CD4-positive, alpha-beta T cell (primary cell): ENCODE measurements around the gene PISD. TPM values are rescaled to one million over a fixed set of nuclear protein-coding genes. Genes with fewer than 3 reads are reported as not detected.

Source experiments
- ATAC-seq: fragments of 200-7000 bp; cut with Tn5 transposase; one replicate; pipeline ENCODE4 v1.10.0; 2022; ENCODE audit warnings: mild to moderate bottlenecking; ENCODE audit not compliant: poor library complexity
- CTCF ChIA-PET: fragments of 350-600 bp; sonication (Branson Sonifier 250); formaldehyde crosslinking; loops from one replicate; lab custom pipeline; 2021; ENCODE audit warnings: antibody characterized with exemption, inconsistent platforms; lab: Charles Lee
- POLR2A ChIA-PET: fragments of 350-600 bp; sonication (Branson Sonifier 250); formaldehyde crosslinking; loops from one replicate; lab custom pipeline; 2021; ENCODE audit warnings: antibody characterized with exemption, inconsistent platforms; lab: Charles Lee
- DNase-seq, 14 experiments: peaks; one replicate each; pipeline ENCODE4 v3.0.0-alpha.2; 2013 to 2020; ENCODE audit warnings: mixed read lengths in 2 of 14
- H3K27ac ChIP-seq, 2 donors: one replicate each; pipeline versions ENCODE4 v1.5.1 to v1.7.0; 2013; ENCODE audit warnings: low read length in 2 of 2, low read depth in 1 of 2, mild to moderate bottlenecking in 1 of 2
- H3K27me3 ChIP-seq, 2 experiments: 1 replicate in 1 of 2; 2 replicates in 1 of 2; pipeline versions ENCODE4 v1.6.1 to v1.7.0; 2013; ENCODE audit warnings: low read length in 2 of 2, control low read depth in 1 of 2, mild to moderate bottlenecking in 1 of 2, moderate library complexity in 1 of 2; ENCODE audit not compliant: insufficient read depth in 2 of 2, control insufficient read depth in 1 of 2
- H3K36me3 ChIP-seq: one replicate; pipeline ENCODE4 v1.6.1; 2013; ENCODE audit warnings: low read length, control low read depth; ENCODE audit not compliant: insufficient read depth
- H3K4me1 ChIP-seq: one replicate; pipeline ENCODE4 v1.6.1; 2013; ENCODE audit warnings: low read length, control low read depth; ENCODE audit not compliant: insufficient read depth
- H3K4me3 ChIP-seq: one replicate; pipeline ENCODE4 v1.5.1; 2013; ENCODE audit warnings: mild to moderate bottlenecking, low read length, moderate library complexity
- H3K9me3 ChIP-seq, 2 experiments: 1 replicate in 1 of 2; 2 replicates in 1 of 2; pipeline versions ENCODE4 v1.6.1 to v1.7.0; 2013; ENCODE audit warnings: low read length in 2 of 2, mild to moderate bottlenecking in 2 of 2, control low read depth in 1 of 2, moderate library complexity in 1 of 2; ENCODE audit not compliant: control insufficient read depth in 1 of 2, insufficient read depth in 1 of 2
- H3K27ac Mint-ChIP-seq: one replicate; pipeline ENCODE4 v1.8.0; 2020; ENCODE audit warnings: mixed read lengths
- H3K27me3 Mint-ChIP-seq: one replicate; pipeline ENCODE4 v1.8.0; 2021; ENCODE audit warnings: mixed read lengths
- H3K36me3 Mint-ChIP-seq: one replicate; pipeline ENCODE4 v1.8.0; 2021; ENCODE audit warnings: low read depth, mixed read lengths
- H3K4me1 Mint-ChIP-seq: one replicate; pipeline ENCODE4 v1.8.0; 2021; ENCODE audit warnings: low read depth, mixed read lengths
- H3K4me3 Mint-ChIP-seq: one replicate; pipeline ENCODE4 v1.8.0; 2020; ENCODE audit warnings: mild to moderate bottlenecking, mixed read lengths
- H3K9me3 Mint-ChIP-seq: one replicate; pipeline ENCODE4 v1.8.0; 2020; ENCODE audit warnings: mixed read lengths
- intact Hi-C, 2 experiments: fragments of 100-400 bp; cut with DNase I in 1 of 2; cut with micrococcal nuclease in 1 of 2; formaldehyde crosslinking; loops; one replicate each; pipeline versions ENCODE4 v1.15.1 to v1.9.0; 2023 to 2025; cut with DNase I, micrococcal nuclease
- total RNA-seq, 174 experiments: library from RNA in 2 of 174; stranded (reverse) in 2 of 174; gene quantifications; one replicate each; pipeline ENCODE4 v1.2.3 and lab custom pipeline; 2021 to 2026
- TF ChIP-seq, protein P1 (sequence below): fragments of 200-600 bp; IDR thresholded peaks from one replicate; pipeline ENCODE4 v1.8.0; 2022; ENCODE audit warnings: antibody characterized with exemption, mild to moderate bottlenecking

Gene PISD
- total RNA-seq, 2 experiments from 2014 or later: 23.4 to 25.3 TPM

DNA sequence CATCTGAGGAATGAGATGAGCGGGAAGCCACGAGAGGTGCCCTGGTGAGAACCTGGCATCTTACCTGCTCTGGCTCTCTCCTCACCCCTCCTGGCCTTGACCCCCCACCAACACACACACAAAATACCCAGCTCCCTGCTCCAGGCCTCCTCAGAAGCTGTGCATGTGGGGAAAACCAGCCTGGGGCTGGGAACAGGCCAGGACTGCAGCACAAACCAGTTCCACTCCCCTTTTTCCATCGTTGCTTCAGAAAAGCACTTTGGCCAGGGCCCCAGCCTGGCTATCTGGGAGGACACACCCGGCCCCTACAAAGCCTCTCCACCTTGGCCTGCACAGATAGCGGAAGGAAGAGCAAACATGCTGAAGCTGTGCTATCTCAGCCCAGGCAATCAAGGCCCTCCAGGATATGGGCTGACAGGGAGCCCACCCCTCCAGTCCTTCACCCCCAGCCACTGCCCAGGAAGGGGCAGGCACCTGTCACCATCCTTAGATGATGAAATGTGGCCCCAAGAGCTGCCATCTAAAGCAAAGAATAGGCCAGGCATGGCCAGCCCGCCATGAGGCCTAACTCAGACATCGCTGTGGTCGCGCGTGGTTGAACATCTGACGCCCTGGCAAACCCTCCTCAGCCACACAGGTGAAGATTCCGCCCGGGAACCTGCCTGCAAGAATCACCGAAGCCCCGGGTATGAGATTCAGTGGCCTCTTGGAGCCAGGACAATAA lies 35.4 kb downstream of the PISD start:
- Histone ChIP-seq H3K36me3 (peaks cover 17% of the 10 kb centered on the region), H3K9me3 (no peaks in the 10 kb centered on the region), H3K4me3 (no peak overlapping the region), H3K27me3 (no peaks in the 10 kb centered on the region), H3K4me1 (peaks cover 64% of the 10 kb centered on the region), H3K27ac (peak overlapping the region; percentile 7 to 32)
- ATAC-seq (no peak), DNase-seq (peak in 1 of 14 experiments; percentile 14)
- ChIA-PET CTCF (no interaction called here), POLR2A (no interaction called here)
- peak overlapping the region; percentile 94 for H3K27ac Mint-ChIP-seq
- TF ChIP-seq, protein P1, sequence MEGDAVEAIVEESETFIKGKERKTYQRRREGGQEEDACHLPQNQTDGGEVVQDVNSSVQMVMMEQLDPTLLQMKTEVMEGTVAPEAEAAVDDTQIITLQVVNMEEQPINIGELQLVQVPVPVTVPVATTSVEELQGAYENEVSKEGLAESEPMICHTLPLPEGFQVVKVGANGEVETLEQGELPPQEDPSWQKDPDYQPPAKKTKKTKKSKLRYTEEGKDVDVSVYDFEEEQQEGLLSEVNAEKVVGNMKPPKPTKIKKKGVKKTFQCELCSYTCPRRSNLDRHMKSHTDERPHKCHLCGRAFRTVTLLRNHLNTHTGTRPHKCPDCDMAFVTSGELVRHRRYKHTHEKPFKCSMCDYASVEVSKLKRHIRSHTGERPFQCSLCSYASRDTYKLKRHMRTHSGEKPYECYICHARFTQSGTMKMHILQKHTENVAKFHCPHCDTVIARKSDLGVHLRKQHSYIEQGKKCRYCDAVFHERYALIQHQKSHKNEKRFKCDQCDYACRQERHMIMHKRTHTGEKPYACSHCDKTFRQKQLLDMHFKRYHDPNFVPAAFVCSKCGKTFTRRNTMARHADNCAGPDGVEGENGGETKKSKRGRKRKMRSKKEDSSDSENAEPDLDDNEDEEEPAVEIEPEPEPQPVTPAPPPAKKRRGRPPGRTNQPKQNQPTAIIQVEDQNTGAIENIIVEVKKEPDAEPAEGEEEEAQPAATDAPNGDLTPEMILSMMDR: no peak
- peaks cover 7% of the 10 kb centered on the region for H3K36me3 Mint-ChIP-seq
- H3K9me3 Mint-ChIP-seq: no peaks in the 10 kb centered on the region
- H3K4me1 Mint-ChIP-seq: peaks cover 40% of the 10 kb centered on the region
- no peaks in the 10 kb centered on the region for H3K27me3 Mint-ChIP-seq
- H3K4me3 Mint-ChIP-seq: peak overlapping the region; percentile 25
- intact Hi-C loops: no loop called here

DNA sequence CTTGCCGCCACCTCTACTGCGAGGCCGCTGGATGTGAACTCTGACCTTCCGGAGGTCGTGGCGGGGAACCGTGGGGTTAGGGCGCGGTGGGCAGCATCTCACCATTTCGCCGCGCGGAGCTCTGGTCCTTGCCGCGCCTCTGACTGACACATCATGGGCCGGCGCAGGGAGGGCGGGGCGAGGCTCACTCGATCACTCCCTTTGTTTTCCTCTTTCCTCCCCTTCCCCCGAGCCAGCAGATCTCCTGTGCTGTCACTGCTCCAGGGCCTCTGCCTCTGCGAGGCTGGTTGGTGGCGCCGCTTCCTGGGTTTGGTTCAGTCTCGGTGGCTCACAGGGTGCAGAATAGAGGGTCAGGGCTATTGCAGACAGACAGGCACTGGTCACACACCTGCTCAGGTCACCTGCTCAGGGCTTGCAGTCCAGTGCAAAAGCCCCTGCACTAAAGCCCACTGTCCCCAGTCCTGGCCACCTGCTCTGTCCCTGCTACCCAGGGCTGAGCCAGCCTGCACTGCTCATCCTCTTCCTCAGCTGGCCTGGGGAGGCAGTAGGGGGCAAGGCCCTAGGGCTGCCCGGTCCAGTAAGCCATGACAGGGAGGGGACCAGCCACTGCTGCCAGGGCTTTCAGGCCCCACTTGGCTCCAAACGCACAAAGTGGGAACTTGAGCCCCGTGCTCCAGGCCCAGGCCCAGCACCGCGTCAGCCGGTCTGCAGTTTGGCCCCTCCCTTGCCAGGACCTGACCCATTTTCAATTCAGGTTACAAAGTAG lies 36.2 kb downstream of the PISD start:
- DNase-seq (peak in 1 of 14 experiments; percentile 18), ATAC-seq (no peak)
- Mint-ChIP-seq H3K9me3 (no peaks in the 10 kb centered on the region), H3K27me3 (no peaks in the 10 kb centered on the region), H3K4me1 (peaks cover 34% of the 10 kb centered on the region), H3K4me3 (no peak overlapping the region), H3K36me3 (peaks cover 11% of the 10 kb centered on the region), H3K27ac (peak overlapping the region; percentile 42)
- intact Hi-C loops: no loop called here
- Histone ChIP-seq H3K4me3 (no peak overlapping the region), H3K27ac (peak overlapping the region in 1 of 2 donors; percentile 6), H3K27me3 (no peaks in the 10 kb centered on the region), H3K36me3 (peaks cover 22% of the 10 kb centered on the region), H3K9me3 (no peaks in the 10 kb centered on the region), H3K4me1 (peaks cover 56% of the 10 kb centered on the region)
- POLR2A ChIA-PET: interaction anchor here (1.0 kb wide), 1 partner anchor 166 kb away, joined by 4 read pairs; no protein-coding TSS in a partner anchor
- TF ChIP-seq, protein P1: no peak
- CTCF ChIA-PET: no interaction called here

DNA sequence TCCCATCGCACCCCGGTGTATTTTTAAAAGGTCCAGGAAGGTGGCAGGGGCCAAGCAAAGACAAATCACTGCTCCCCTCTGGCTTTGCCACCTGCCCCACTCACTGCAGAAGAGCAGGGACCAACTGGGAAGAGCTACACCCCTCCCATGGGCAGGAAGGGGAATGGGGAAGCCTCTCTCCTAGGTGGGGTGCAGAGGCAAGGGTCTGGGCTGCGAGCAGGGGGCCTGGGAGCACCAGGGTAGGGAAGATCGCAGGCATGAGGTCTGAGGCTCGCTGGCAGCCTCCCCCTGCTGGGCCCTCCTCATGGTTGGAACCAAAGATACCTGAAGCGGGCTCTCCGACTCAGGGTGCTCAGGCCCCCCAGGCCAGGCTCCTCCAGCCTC lies 36.8 kb downstream of the PISD start:
- Mint-ChIP-seq H3K4me3 (no peak overlapping the region), H3K9me3 (no peaks in the 10 kb centered on the region), H3K4me1 (peaks cover 30% of the 10 kb centered on the region), H3K27me3 (no peaks in the 10 kb centered on the region), H3K36me3 (peaks cover 17% of the 10 kb centered on the region), H3K27ac (peak overlapping the region; percentile 64)
- Histone ChIP-seq H3K27me3 (no peaks in the 10 kb centered on the region), H3K4me1 (peaks cover 51% of the 10 kb centered on the region), H3K4me3 (no peak overlapping the region), H3K36me3 (peaks cover 28% of the 10 kb centered on the region), H3K27ac (peak overlapping the region in 1 of 2 donors; percentile 30), H3K9me3 (no peaks in the 10 kb centered on the region)
- intact Hi-C loops: no loop called here
- DNase-seq: no peak
- no peak for ATAC-seq
- TF ChIP-seq, protein P1: no peak
- ChIA-PET POLR2A (interaction anchor here (1.0 to 1.2 kb wide), 2 partner anchors 37 to 165 kb away, joined by 4 read pairs; no protein-coding TSS in a partner anchor), CTCF (no interaction called here)
